Measurements from ENCODE around the gene PKNOX2. TPM values are rescaled to one million over a fixed set of nuclear protein-coding genes. Genes with fewer than 3 reads are reported as not detected.

Gene PKNOX2
- total and polyA plus RNA-seq, 9 of the 15 experiments (the other 6 are each of a cell fraction or from before 2014, with no cell fraction given): not detected

GRCh38 chr11:125433454-125434121 is 269.0 kb downstream of the PKNOX2 start (continued):
- no peak for TF ChIP-seq CHD4 (IDR thresholded peaks at IDR 0.05; ENCODE audit: insufficient read depth, insufficient replicate concordance, low read depth, low read length, poor library complexity, severe bottlenecking)
- TF ChIP-seq NCOR1 (IDR thresholded peaks at IDR 0.05): no peak
- TF ChIP-seq ZNF830 (CRISPR knock-in tag; IDR thresholded peaks at IDR 0.05): no peak
- TF ChIP-seq ARID3B (CRISPR knock-in tag; IDR thresholded peaks at IDR 0.05; ENCODE audit: borderline replicate concordance): no peak
- TF ChIP-seq SMARCA4 (IDR thresholded peaks at IDR 0.05): 0 out of 2 replicates have a peak, but pooled peaks have one; percentile 28
- no peak for TF ChIP-seq MNT (conservative IDR thresholded peaks at IDR 0.05)
- no peak for TF ChIP-seq GTF3C2 (IDR thresholded peaks at IDR 0.05; ENCODE audit: borderline replicate concordance, extremely low read depth, insufficient read length)
- TF ChIP-seq MYC (IDR thresholded peaks at IDR 0.05; ENCODE audit: low read depth, low read length): no peak
- no peak for TF ChIP-seq MYC (CRISPR knock-in tag; IDR thresholded peaks at IDR 0.05; ENCODE audit: borderline replicate concordance, low read depth)
- no peak for TF ChIP-seq MAFG (tag; conservative IDR thresholded peaks at IDR 0.05)
- no peak for TF ChIP-seq KDM5B (IDR thresholded peaks at IDR 0.05; ENCODE audit: insufficient replicate concordance, low read depth, low read length)
- TF ChIP-seq MTA1 (IDR thresholded peaks at IDR 0.05; ENCODE audit: borderline replicate concordance): no peak
- TF ChIP-seq NR3C1 (CRISPR knock-in tag; IDR thresholded peaks at IDR 0.05): no peak
- no peak for TF ChIP-seq ZNF639 (CRISPR knock-in tag; conservative IDR thresholded peaks at IDR 0.05 in 1 of 2, IDR thresholded peaks at IDR 0.05 in 1 of 2)
- no peak for TF ChIP-seq BDP1 (IDR thresholded peaks at IDR 0.05; ENCODE audit: insufficient read depth, insufficient read length)
- no peak for TF ChIP-seq FOXA3 (CRISPR knock-in tag; conservative IDR thresholded peaks at IDR 0.05 in 1 of 2, IDR thresholded peaks at IDR 0.05 in 1 of 2)
